ENCODE results near the gene POLD4. TPM values are rescaled to one million over a fixed set of nuclear protein-coding genes. Genes with fewer than 3 reads are reported as not detected.

The POLD4 gene
- total RNA-seq, 1 donor, result 43.2 TPM

GRCh38 chr11:67315325-67315909 is 37.9 kb downstream of the POLD4 start:
- TF ChIP-seq, protein P1, sequence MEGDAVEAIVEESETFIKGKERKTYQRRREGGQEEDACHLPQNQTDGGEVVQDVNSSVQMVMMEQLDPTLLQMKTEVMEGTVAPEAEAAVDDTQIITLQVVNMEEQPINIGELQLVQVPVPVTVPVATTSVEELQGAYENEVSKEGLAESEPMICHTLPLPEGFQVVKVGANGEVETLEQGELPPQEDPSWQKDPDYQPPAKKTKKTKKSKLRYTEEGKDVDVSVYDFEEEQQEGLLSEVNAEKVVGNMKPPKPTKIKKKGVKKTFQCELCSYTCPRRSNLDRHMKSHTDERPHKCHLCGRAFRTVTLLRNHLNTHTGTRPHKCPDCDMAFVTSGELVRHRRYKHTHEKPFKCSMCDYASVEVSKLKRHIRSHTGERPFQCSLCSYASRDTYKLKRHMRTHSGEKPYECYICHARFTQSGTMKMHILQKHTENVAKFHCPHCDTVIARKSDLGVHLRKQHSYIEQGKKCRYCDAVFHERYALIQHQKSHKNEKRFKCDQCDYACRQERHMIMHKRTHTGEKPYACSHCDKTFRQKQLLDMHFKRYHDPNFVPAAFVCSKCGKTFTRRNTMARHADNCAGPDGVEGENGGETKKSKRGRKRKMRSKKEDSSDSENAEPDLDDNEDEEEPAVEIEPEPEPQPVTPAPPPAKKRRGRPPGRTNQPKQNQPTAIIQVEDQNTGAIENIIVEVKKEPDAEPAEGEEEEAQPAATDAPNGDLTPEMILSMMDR (IDR thresholded peaks at IDR 0.05; ENCODE audit: insufficient read depth, low read depth, low read length), result no peak
- H3K4me3 ChIP-seq (ENCODE audit: low read depth, low read length), result no peak overlapping the region
- DNase-seq (ENCODE audit: low read depth), result no peak

GRCh38 chr11:67314218-67314617 is 39.1 kb downstream of the POLD4 start:
- DNase-seq (ENCODE audit: low read depth), result no peak
- H3K4me3 ChIP-seq (ENCODE audit: low read depth, low read length), result no peak overlapping the region
- TF ChIP-seq, protein P1 (IDR thresholded peaks at IDR 0.05; ENCODE audit: insufficient read depth, low read depth, low read length), result no peak

- DNase-seq (ENCODE audit: low read depth), result no peak
- H3K4me3 ChIP-seq (ENCODE audit: low read depth, low read length), result no peak overlapping the region
- TF ChIP-seq, protein P1 (IDR thresholded peaks at IDR 0.05; ENCODE audit: insufficient read depth, low read depth, low read length), result no peak
These were observed 40.0 kb downstream of the POLD4 start for GRCh38 chr11:67313125-67313890.

- H3K4me3 ChIP-seq (ENCODE audit: low read depth, low read length), result no peak overlapping the region
- no peak for DNase-seq (ENCODE audit: low read depth)
- TF ChIP-seq, protein P1 (IDR thresholded peaks at IDR 0.05; ENCODE audit: insufficient read depth, low read depth, low read length), result no peak
These were observed 40.9 kb downstream of the POLD4 start for GRCh38 chr11:67312187-67313021.

GRCh38 chr11:67311556-67312082 is 41.7 kb downstream of the POLD4 start:
- DNase-seq (ENCODE audit: low read depth), result no peak
- TF ChIP-seq, protein P1 (IDR thresholded peaks at IDR 0.05; ENCODE audit: insufficient read depth, low read depth, low read length), result no peak
- no peak overlapping the region for H3K4me3 ChIP-seq (ENCODE audit: low read depth, low read length)

DNA sequence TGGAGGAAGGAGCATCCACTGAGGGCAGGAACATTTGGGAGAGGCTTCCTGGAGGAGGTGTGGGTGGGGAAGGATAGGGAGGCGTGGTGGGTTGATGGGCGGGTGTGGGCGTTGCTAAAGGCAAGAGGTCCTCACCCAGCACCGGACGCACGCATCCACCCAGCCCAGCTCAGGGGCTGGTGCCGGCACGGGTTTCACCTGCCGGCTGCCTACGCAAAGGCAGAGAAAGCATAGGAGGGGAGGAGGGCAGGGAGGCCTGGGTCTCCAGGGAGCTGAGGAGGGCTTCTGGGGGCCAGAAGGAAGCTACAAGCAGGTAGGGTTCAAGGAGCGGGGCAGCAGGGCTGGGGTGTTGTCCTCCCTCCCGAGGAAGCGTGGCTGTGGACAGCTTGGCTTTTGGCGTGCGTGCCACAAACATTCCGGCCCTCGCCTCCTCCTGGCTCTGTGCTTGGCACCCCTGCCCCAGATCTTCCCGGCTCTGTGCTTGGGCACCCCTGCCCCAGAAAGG is 42.2 kb downstream of the POLD4 start:
- H3K4me3 ChIP-seq (ENCODE audit: low read depth, low read length), result no peak overlapping the region
- DNase-seq (ENCODE audit: low read depth), result no peak
- TF ChIP-seq, protein P1 (IDR thresholded peaks at IDR 0.05; ENCODE audit: insufficient read depth, low read depth, low read length), result no peak
